Panc1 (cell line): Measurements from ENCODE around the gene MINDY4B. TPM values are rescaled to one million over a fixed set of nuclear protein-coding genes. Genes with fewer than 3 reads are reported as not detected.

Experiments used
- ATAC-seq: fragments of 200-7000 bp; cut with Tn5 transposase; 2 replicates; pipeline ENCODE4 v1.9.1; 2020; ENCODE audit warnings: mild to moderate bottlenecking, moderate library complexity
- BruUV-seq: library from RNA; stranded (reverse); fragments of 400-500 nt; replicated peaks from 2 replicates; lab custom pipeline; 2021; lab: Mats Ljungman, UMichigan
- CTCF ChIA-PET: fragments of 300-600 bp; sonication (Branson Sonifier 250); formaldehyde crosslinking; loops from one replicate; lab custom pipeline; 2022; ENCODE audit warnings: antibody characterized with exemption; lab: Charles Lee
- POLR2A ChIA-PET: fragments of 300-600 bp; sonication (Branson Sonifier 250); formaldehyde crosslinking; loops from one replicate; lab custom pipeline; 2022; ENCODE audit warnings: antibody characterized with exemption; lab: Charles Lee
- DNase-seq: peaks from one replicate; pipeline ENCODE4 v3.0.0-alpha.2; 2010; ENCODE audit warnings: low read depth, low spot score
- H3K27ac ChIP-seq: 2 replicates; pipeline ENCODE4 v1.5.1; 2011; ENCODE audit warnings: mild to moderate bottlenecking, low read length, inconsistent platforms
- H3K27me3 ChIP-seq: fragments of 200-500 bp; sonication (Bioruptor generic); 2 replicates; pipeline ENCODE4 v1.6.0; 2014; ENCODE audit warnings: low read length, inconsistent platforms; ENCODE audit not compliant: control insufficient read depth, insufficient read depth
- H3K36me3 ChIP-seq: fragments of 200-500 bp; sonication (Bioruptor generic); 2 replicates; pipeline ENCODE4 v1.5.1; 2014; ENCODE audit warnings: inconsistent platforms, mild to moderate bottlenecking, low read length, moderate library complexity; ENCODE audit not compliant: control insufficient read depth, insufficient read depth
- H3K4me1 ChIP-seq: 2 replicates; pipeline ENCODE4 v1.5.1; 2011; ENCODE audit warnings: inconsistent platforms, mild to moderate bottlenecking, low read length, moderate library complexity; ENCODE audit not compliant: control insufficient read depth, insufficient read depth
- H3K4me3 ChIP-seq, 2 experiments: 2 replicates each; pipeline ENCODE4 v1.5.1; 2011 to 2012; ENCODE audit warnings: low read depth in 2 of 2, low read length in 2 of 2, mild to moderate bottlenecking in 2 of 2, inconsistent platforms in 1 of 2, moderate library complexity in 1 of 2
- H3K9me3 ChIP-seq: fragments of 200-500 bp; sonication (Bioruptor generic); 2 replicates; pipeline ENCODE4 v1.5.1; 2014; ENCODE audit warnings: low read depth, mild to moderate bottlenecking, inconsistent platforms, low read length, moderate library complexity; ENCODE audit not compliant: control insufficient read depth, insufficient read depth
- POLR2AphosphoS5 ChIP-seq: IDR thresholded peaks from 2 replicates; pipeline ENCODE4 v1.6.1; 2012; ENCODE audit warnings: mild to moderate bottlenecking, low read depth, low read length, moderate library complexity
- SIN3A ChIP-seq: IDR thresholded peaks from 2 replicates; pipeline ENCODE4 v1.6.1; 2012; ENCODE audit warnings: low read depth, mild to moderate bottlenecking, low read length, moderate library complexity, borderline replicate concordance; ENCODE audit not compliant: insufficient read depth
- TCF7L2 ChIP-seq: IDR thresholded peaks from 2 replicates; pipeline ENCODE4 v1.6.1; 2011; ENCODE audit warnings: mild to moderate bottlenecking, low read depth, low read length, inconsistent platforms
- in situ Hi-C: cut with HindIII; loops from 2 replicates; pipeline ENCODE4 v1.10.0; 2016; ENCODE audit warnings: low sequenced_read_pairs, low pct_unique_long_range_greater_than_20kb
- intact Hi-C: fragments of 100-400 bp; cut with micrococcal nuclease; formaldehyde crosslinking; loops from one replicate; pipeline ENCODE4 v1.10.0; 2022; ENCODE audit not compliant: unreplicated experiment
- total RNA-seq: library from RNA; stranded (reverse); gene quantifications from one replicate; pipeline ENCODE4 v1.2.1, GENCODE V29; 2021; ENCODE audit not compliant: unreplicated experiment
- TF ChIP-seq, protein P1 (sequence below): fragments of 450-650 bp; IDR thresholded peaks from 2 replicates; pipeline ENCODE4 v1.5.1; 2017; ENCODE audit warnings: mild to moderate bottlenecking
- TF ChIP-seq, protein P2 (sequence below), 2 experiments: IDR thresholded peaks; 2 replicates each; pipeline ENCODE4 v1.6.1; 2011 to 2012; ENCODE audit warnings: low read depth in 2 of 2, control low read depth in 1 of 2, low read length in 1 of 2, mild to moderate bottlenecking in 1 of 2, moderate library complexity in 1 of 2; ENCODE audit not compliant: insufficient read depth in 1 of 2

MINDY4B gene
- total RNA-seq, 1 experiment from 2014 or later, result not detected

DNA sequence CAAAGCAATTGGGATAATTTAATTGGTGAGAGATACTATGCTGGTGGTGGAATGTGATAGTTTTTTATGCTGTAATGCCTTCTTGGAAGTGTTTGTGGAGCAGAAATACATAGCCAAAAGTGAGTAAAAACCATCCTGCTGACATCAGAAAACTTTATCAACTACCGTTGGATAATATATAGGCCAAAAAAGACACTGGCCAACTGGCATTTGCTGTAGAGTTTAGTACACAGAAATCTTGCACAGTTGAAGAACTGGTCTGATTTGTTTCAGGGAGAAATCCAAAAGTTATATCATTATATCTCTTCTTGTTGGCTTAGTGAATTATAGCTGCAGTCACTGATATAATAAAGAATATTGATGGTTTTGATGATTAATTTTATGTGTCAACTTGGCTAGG, 507 bp upstream of the MINDY4B start:
- in situ Hi-C loops, result no loop called here
- Histone ChIP-seq H3K4me1 (no peaks in the 10 kb centered on the region), H3K27ac (no peak overlapping the region), H3K4me3 (no peak overlapping the region), H3K36me3 (0 out of 2 replicates have a peak, but pooled peaks cover 2% of the 10 kb centered on the region), H3K9me3 (no peaks in the 10 kb centered on the region), H3K27me3 (peaks cover 62% of the 10 kb centered on the region)
- TF ChIP-seq SIN3A, result no peak
- TF ChIP-seq, protein P1, sequence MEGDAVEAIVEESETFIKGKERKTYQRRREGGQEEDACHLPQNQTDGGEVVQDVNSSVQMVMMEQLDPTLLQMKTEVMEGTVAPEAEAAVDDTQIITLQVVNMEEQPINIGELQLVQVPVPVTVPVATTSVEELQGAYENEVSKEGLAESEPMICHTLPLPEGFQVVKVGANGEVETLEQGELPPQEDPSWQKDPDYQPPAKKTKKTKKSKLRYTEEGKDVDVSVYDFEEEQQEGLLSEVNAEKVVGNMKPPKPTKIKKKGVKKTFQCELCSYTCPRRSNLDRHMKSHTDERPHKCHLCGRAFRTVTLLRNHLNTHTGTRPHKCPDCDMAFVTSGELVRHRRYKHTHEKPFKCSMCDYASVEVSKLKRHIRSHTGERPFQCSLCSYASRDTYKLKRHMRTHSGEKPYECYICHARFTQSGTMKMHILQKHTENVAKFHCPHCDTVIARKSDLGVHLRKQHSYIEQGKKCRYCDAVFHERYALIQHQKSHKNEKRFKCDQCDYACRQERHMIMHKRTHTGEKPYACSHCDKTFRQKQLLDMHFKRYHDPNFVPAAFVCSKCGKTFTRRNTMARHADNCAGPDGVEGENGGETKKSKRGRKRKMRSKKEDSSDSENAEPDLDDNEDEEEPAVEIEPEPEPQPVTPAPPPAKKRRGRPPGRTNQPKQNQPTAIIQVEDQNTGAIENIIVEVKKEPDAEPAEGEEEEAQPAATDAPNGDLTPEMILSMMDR, result no peak
- TF ChIP-seq, protein P2, sequence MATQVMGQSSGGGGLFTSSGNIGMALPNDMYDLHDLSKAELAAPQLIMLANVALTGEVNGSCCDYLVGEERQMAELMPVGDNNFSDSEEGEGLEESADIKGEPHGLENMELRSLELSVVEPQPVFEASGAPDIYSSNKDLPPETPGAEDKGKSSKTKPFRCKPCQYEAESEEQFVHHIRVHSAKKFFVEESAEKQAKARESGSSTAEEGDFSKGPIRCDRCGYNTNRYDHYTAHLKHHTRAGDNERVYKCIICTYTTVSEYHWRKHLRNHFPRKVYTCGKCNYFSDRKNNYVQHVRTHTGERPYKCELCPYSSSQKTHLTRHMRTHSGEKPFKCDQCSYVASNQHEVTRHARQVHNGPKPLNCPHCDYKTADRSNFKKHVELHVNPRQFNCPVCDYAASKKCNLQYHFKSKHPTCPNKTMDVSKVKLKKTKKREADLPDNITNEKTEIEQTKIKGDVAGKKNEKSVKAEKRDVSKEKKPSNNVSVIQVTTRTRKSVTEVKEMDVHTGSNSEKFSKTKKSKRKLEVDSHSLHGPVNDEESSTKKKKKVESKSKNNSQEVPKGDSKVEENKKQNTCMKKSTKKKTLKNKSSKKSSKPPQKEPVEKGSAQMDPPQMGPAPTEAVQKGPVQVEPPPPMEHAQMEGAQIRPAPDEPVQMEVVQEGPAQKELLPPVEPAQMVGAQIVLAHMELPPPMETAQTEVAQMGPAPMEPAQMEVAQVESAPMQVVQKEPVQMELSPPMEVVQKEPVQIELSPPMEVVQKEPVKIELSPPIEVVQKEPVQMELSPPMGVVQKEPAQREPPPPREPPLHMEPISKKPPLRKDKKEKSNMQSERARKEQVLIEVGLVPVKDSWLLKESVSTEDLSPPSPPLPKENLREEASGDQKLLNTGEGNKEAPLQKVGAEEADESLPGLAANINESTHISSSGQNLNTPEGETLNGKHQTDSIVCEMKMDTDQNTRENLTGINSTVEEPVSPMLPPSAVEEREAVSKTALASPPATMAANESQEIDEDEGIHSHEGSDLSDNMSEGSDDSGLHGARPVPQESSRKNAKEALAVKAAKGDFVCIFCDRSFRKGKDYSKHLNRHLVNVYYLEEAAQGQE (IDR thresholded peaks at IDR 0.05; ENCODE audit: insufficient read depth in 1 of 2, low read depth in 2 of 2, low read length in 1 of 2), result no peak
- no peak for TF ChIP-seq POLR2AphosphoS5
- no peak for TF ChIP-seq TCF7L2
- DNase-seq (no peak), ATAC-seq (no peak)
- POLR2A ChIA-PET, result no interaction called here
- no TSS peak for BruUV-seq
- intact Hi-C loops, result no loop called here
- CTCF ChIA-PET, result no interaction called here

DNA sequence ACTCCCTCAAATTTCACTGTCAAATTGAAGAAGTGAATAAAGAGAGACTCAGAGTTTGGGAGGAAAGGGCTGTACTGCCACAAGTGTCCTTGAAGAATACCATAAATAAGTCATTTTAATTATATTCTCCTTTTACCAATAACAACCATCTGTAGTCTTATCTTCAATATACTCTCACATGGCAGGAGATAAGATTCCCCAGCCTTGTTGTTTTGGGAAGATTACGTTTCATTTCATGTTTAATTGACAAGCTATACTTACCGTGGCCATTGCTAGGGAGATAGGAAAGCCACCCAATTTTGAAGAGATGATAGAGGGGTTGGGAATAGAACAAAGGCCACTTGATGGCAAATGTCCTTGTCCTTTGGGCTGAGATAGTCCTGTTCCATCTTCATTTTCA, 2.3 kb downstream of the MINDY4B start:
- H3K27me3 ChIP-seq, result peaks cover 64% of the 10 kb centered on the region
- no peaks in the 10 kb centered on the region for H3K4me1 ChIP-seq
- BruUV-seq, result no TSS peak
- 0 out of 2 replicates have a peak, but pooled peaks cover 2% of the 10 kb centered on the region for H3K36me3 ChIP-seq
- ATAC-seq (no peak), DNase-seq (no peak)
- no peak overlapping the region for H3K4me3 ChIP-seq
- in situ Hi-C loops (no loop called here), intact Hi-C loops (no loop called here)
- no peak for TF ChIP-seq TCF7L2
- no peak for TF ChIP-seq SIN3A
- TF ChIP-seq, protein P2 (IDR thresholded peaks at IDR 0.05; ENCODE audit: insufficient read depth in 1 of 2, low read depth in 2 of 2, low read length in 1 of 2), result no peak
- TF ChIP-seq, protein P1, result no peak
- no peak for TF ChIP-seq POLR2AphosphoS5
- H3K27ac ChIP-seq, result no peak overlapping the region
- no peaks in the 10 kb centered on the region for H3K9me3 ChIP-seq
- ChIA-PET CTCF (no interaction called here), POLR2A (no interaction called here)
